COLO668 (cell line): ENCODE measurements around the gene PKD2L1.
"Not testable (repeated sequence)": the region's sequence is repeated elsewhere in the genome, so short reads cannot be mapped to it uniquely, and the experiment has no call there.

Source experiments
- DNase-seq: peaks from one replicate; lab custom pipeline; 2025; ENCODE audit not compliant: unreplicated experiment; lab: John Stamatoyannopoulos, UW

The PKD2L1 gene

DNA sequence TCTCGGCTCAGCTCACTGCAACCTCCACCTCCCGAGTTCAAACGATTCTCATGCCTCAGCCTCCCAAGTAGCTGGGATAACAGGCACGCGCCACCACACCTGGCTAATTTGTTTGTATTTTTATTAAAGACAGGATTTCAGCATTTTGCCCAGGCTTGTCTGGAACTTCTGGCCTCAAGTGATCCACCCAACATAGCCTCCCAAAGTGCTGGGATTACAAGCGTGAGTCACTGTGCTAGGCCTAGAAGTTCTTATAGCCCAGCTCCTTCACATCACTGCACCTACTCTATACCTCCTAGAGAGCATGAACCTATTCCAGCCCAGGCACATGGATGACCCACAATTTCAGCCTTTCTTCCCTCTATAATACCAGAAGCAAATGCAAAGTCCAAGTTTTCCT, 42.3 kb downstream of the PKD2L1 start:
- no peak for DNase-seq

DNA sequence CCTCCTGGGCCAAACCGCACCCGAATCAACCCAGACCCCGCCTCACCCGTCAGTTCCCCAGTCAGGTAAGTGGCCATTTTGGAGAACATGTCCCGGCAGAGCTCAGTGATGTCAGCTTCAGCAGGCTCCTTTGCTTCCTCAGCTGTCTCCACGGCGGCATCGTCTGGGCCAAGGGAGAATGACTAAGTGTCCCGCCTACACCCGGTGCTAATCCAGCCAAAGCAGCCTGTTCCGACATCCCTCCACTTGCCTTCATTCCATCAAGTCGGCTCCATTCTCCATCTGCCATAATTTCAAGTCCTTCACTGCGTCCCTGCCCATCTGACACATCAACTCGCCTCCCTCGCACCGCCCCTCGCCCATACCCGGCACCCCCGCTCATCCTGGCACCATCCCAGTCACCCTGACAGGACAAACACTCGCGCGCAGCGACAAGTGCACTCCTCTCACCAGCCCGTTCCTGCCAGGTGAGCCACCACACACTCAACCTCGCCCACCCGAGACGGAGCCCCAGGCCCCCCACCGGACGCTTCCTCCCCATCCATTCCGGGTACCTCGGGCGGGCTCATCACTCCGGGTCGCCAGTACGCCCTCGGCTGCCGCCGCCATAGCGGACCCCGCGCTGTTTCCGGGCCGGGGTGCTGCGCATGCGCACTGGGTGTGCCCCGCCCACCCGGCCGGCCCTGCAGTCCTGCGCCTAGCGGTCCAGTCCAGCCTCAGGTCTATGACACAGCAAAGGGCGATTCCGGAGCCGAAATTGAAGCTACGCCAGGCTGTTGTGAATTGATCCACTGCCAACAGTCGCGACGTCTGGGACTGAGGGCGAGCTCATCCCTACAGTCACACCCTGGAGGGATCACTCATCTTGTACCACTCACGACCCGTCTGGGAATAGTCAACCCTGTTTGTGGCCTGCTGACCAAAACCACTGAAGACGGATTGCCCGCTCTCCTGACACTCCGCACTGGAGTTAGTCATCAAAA, 43.7 kb downstream of the PKD2L1 start, which contains the start of gene BLOC1S2:
Gene BLOC1S2 (minus strand): TSS at position 630 of the 983 bp plus-strand sequence. CDS start 21 bp downstream, at position 609.
- peak; percentile 71 for DNase-seq

DNA sequence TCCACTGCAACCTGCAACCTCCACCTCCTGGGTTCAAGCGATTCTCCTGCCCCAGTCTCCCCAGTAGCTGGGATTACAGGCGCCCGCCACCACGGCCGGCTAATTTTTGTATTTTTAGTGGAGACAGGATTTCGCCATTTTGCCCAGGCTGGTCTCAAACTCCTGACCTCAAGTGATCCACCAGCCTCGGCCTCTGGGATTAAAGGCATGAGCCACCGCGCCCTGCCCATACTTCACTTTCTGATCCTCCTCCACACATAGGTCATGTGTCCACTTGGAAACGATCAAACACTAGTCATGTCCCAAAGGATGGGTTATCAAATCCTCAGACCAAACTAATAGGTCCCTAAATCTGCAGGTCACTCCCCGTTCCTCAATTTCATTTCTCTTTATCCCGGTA, 44.7 kb downstream of the PKD2L1 start:
- DNase-seq, result not testable (repeated sequence)

DNA sequence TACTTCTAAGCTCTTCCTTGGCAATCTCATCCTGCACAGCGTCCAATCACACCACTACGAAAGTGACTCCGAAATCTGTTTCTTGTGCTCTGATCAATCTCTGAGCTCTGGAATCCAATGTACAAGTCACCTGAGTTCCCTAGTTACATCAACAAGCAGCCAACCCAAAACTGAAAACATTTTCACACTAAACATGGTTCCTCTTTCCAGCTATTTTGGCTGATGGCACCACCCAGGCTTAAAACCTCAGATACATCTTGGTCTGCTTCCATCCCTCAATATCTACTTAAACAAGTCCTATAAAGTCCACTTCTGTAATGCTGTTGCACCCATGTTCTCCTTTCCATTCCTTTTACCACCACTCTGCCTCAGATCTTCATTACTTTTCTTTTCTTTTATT, 47.1 kb downstream of the PKD2L1 start:
- no peak for DNase-seq

DNA sequence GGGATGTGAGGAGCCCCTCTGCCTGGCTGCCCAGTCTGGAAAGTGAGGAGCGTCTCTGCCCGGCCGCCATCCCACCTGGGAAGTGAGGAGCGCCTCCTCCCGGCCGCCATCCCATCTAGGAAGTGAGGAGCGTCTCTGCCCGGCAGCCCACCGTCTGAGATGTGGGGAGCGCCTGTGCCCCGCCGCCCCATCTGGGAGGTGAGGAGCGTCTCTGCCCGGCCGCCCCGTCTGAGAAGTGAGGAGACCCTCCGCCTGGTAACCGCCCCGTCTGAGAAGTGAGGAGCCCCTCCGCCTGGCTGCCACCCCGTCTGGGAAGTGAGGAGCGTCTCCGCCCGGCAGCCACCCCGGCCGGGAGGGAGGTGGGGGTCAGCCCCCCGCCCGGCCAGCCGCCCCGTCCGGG, 53.1 kb downstream of the PKD2L1 start:
- not testable (repeated sequence) for DNase-seq

DNA sequence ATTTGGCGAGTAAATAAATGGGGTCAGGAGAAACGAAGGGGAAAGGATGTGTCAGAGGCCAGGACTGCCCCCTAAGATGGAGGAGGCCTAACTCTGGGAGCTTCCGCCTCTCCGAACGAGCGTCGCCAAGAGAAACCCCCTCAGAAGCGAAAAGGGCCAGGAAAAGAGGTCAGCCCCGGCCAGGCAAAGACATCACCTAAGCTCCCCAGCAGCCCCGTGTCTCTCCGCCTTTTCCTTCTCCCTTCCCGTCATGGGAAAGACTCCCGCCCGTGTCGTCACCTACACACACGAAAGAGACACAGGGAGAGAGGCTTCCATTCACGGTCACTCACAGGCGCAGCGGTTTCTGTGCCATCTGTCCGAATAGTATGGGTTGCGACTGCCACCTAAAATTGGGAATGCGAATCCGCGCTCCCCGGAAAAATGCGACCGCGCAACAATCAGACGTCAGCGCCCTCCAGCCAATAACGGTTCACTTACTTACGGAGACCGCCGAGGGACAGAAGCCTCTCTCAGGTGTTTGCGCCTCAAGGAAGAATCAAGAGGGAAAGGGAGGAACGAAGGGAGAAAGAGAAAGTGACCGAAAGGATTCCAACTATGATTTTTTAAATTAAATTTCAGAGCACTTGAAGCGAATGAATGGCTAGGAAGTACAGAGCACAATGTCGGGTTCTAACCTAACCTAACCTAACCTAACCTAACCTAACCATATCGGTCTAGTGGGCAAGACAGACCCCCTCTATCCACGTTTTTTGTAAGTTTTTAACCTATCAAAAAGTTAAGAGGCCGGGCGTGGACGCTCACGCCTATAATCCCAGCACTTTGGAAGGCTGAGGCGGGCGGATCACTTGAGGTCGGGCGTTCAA, 62.6 kb downstream of the PKD2L1 start, which contains the start of gene CWF19L1:
Gene CWF19L1 (minus strand): TSS at position 400 of the 866 bp plus-strand sequence. CDS start 45 bp downstream, at position 355.
- peak; percentile 78 for DNase-seq

DNA sequence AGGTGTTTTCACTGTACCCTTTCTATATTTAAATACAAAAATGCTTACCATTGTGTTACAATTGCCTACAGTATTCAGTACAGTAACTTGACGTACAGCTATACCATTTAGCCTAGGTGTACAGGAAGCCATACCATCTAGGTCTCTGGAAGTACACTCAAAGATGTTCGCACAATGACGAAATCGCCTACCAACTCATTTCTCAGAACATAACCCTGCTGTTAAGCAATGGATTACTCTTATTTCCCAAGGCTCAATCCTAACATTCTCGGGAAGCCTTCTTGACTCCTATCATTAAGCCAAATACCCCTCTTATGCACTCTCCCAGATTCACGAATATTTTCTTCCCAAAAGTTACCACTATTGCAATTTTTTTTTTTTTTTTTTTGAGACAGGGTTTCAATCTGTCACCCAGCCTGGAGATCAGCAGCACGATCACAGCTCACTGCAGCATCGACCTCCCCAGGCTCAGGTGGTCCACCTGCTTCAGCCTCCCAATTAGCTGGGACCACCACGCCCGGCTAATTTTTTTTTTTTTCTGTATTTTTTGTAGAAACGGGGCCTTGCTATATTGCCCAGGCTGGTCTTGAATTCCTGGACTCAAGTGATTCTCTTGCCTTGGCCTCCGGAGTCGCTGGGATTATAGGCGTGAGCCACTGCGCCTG, 64.1 kb downstream of the PKD2L1 start:
- no peak for DNase-seq

DNA sequence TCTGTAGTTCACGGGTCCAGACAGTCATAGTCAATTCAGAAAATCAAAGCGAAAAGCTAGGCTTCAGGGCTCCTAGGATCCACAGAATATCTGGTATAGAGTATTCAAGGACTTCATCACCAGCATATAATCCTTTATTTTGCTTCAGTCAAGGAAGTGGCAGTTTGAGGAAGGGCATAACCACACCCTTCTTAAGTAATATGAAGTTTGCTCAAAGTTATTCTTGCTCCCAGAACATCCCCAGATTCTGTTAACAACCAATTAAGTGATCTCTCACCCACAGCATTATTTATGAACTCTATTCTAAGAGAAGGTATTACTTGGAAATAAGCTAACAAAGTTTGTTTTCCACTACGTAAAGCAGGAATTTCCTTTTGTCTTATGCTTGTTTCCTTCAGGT, 75.8 kb downstream of the PKD2L1 start:
- no peak for DNase-seq

DNA sequence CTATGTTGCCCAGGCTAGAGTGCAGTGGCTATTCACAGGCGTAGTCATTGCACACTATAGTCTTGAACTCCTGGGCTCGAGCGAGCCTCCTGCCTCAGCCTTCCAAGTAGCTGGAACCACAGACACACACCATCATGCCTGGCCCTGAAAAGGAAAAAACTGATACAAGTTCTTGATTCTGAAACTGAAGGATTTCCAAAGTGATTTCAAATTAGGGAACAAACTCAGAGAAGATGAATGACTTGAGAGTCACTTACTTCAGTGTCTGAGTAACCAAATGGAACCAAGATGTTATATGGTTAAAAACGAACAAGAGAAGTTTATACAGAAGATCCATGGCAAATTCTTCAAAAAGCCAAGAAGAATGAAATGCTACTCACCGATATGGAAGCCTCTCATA, 77.0 kb downstream of the PKD2L1 start:
- DNase-seq, result no peak

DNA sequence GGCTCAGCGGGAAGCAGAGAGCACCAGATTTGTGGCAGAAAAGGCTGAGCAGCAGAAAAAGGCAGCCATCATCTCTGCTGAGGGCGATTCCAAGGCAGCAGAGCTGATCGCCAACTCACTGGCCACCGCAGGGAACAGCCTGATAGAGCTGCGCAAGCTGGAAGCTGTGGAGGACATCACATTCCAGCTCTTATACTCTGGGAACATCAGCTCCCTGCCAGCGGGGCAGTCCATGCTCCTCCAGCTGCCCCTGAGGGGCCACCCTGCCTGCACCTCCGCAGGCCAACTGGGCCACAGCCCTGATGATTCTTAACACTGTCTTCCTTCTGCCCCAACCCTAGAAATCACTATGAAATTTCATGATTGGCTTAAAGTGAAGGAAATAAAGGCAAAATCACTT, 81.2 kb downstream of the PKD2L1 start:
- DNase-seq, result no peak

DNA sequence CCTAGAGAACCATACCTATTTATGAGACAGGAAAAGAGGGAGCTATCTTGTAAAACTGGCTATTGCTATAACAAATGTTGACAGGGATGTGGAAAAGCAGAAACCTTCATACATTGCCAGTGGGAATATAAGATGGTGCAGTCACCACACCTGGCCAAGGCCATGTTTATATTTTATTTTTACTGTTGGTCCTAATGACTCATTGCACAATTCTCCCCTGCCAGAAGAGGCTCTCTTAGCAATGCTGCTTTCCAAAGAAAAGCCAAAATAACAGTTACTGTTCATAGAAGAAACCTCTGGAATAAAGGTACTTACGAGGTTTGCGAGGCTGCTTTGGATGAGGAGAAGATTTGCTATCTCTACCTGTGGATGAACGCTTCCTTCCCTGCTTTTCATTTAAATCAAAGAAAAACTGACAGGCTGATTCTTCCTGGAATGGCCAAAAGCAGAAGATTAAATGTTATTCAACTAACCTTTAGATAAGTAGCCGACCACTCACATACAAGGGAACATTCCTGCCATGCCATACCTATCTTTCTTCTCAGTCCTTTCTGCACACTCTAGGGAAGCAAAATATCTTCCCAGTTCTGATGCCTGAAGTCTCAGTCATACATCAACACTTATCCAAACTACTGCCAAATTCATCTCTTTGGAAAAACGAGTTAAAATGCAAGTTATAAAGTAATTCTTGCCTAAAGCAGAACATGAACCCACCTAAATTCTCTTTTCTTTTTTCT, 84.4 kb downstream of the PKD2L1 start:
- DNase-seq, result no peak

DNA sequence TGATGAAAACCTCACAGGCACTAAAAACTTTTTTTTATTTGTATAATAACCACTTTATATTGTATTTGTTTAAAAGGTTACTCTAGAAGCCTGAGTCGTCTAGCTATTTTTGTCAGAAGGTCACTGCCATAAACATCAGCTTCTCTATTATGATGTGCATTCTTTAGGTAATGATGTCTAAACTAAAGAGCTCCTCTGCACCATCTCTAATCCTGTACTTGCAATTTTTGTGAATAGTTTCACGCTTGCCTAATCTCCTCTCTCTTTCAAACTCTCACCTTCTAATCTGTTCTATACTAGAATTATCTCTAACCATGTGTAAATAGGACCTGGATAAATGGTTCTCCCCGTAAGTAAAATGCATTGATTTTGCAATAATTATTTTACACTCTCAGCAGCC, 90.2 kb downstream of the PKD2L1 start:
- DNase-seq, result no peak

DNA sequence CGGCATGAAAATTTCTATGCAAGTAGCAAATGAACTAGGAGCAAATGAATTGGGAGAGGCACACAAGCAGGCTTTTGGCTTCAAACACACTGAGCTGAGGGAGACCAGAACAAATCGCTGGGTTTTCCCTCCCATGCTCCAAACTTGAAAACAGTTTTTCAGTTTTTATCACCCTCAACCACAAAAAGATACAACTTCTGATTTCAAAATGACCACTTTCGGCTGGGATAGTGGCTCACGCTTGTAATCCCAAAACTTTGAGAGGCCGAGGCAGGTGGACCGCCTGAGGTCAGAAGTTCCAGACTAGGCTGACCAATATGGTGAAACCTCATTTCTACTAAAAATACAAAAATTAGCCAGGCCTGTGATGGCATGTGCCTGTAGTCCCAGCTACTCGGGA, 91.6 kb downstream of the PKD2L1 start:
- DNase-seq, result no peak
